HFF-Myc (cell line): ENCODE measurements around the gene CARD10.

Experiments used
- DNase-seq: peaks from one replicate; pipeline ENCODE4 v3.0.0-alpha.2; 2011; ENCODE audit warnings: low read depth; ENCODE audit errors: extremely low read depth
- H3K4me3 ChIP-seq: replicated peaks from 2 replicates; pipeline ENCODE4 v1.5.1; 2011; ENCODE audit warnings: low read depth, mild to moderate bottlenecking, control low read depth, low read length
- TF ChIP-seq, protein P1 (sequence below): IDR thresholded peaks from 2 replicates; pipeline ENCODE4 v1.5.1; 2012; ENCODE audit warnings: mild to moderate bottlenecking, low read depth, low read length, control low read depth; ENCODE audit errors: missing control alignments

CARD10 gene

DNA sequence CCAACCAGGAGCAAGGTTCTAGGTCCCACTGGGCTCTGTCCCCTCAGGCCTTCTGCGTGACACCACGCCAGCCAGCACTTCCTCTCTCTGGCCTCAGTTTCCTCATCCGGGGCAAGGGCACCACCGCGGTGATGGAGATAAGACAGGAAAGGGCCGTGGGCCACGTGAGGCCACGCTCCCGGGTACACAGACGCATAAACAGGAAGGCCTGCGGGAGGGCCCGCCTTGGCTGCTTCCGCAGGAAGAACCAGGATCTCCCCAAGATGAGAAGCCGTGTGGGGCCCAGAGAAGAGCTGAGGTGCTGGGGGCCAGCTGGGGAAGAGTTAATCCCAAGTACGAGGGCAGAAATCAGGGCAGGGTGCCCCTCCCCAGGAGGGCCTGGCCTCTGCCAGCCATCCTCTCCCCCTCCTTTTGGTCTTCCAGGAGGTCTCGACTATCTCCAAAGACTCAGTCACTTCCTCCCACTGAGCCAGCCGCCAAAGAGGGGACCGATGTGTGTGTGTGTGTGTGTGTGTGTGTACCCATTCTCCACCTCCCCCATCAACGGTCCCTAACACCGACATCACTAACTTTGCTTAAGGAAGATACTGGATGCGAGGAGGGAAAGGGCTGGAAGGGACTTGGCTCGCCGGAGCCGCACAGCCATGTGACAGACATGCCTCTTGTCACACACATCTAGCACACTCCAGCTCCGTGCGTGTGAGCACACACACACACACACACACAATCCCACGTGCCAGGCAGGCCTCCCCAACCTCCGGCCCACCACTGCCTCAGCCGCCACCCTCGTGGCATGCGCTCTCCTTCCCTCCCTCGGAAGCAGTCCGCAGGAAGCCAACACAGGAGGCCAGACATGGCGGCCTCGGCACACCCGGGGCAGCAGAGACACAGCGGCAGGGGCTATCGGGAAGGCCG, 34.5 kb downstream of the CARD10 start:
- DNase-seq: no peak
- no peak overlapping the region for H3K4me3 ChIP-seq

DNA sequence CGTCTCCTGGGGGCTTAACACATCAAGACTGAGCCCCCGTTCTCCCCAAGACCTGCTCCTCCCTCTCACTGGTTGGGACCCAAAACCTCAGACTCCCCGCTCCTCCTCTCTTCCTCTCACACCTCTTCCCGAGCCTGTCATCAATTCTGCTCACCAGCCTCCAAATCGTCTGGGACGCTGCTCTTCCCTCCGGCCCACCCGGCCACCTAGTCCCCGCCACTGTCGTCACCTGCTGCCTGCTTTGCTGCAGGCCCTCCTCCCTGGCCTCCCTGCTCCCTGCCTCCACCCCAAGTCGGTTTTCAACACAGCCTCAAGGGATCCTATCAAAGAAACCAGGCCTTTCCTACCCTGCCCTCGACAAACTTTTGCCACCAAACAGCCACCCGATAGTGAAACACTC, 36.2 kb downstream of the CARD10 start:
- TF ChIP-seq, protein P1, sequence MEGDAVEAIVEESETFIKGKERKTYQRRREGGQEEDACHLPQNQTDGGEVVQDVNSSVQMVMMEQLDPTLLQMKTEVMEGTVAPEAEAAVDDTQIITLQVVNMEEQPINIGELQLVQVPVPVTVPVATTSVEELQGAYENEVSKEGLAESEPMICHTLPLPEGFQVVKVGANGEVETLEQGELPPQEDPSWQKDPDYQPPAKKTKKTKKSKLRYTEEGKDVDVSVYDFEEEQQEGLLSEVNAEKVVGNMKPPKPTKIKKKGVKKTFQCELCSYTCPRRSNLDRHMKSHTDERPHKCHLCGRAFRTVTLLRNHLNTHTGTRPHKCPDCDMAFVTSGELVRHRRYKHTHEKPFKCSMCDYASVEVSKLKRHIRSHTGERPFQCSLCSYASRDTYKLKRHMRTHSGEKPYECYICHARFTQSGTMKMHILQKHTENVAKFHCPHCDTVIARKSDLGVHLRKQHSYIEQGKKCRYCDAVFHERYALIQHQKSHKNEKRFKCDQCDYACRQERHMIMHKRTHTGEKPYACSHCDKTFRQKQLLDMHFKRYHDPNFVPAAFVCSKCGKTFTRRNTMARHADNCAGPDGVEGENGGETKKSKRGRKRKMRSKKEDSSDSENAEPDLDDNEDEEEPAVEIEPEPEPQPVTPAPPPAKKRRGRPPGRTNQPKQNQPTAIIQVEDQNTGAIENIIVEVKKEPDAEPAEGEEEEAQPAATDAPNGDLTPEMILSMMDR: no peak
- no peak overlapping the region for H3K4me3 ChIP-seq
- no peak for DNase-seq

More for the DNA sequence above, 34.5 kb downstream of the CARD10 start:
- TF ChIP-seq, protein P1: no peak

DNA sequence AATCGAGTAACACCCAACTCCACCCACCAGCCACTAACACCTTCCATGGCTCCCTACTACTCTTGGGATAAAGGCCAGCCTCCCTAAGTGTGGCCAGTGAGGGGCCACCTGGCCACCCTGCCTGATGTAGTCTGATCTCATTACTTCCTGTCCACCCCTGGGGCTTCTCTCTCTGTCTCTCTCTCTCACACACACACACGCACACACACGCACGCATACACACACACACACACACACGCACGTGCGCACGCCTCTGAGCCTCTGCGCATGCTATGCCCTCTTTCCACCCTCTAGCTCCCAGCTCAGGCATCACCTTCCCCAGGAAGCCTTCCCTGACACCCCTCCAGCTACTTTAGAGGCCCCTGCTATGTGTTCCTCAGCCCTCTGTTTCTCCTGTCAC, 37.0 kb downstream of the CARD10 start:
- no peak overlapping the region for H3K4me3 ChIP-seq
- TF ChIP-seq, protein P1: no peak
- DNase-seq: no peak

DNA sequence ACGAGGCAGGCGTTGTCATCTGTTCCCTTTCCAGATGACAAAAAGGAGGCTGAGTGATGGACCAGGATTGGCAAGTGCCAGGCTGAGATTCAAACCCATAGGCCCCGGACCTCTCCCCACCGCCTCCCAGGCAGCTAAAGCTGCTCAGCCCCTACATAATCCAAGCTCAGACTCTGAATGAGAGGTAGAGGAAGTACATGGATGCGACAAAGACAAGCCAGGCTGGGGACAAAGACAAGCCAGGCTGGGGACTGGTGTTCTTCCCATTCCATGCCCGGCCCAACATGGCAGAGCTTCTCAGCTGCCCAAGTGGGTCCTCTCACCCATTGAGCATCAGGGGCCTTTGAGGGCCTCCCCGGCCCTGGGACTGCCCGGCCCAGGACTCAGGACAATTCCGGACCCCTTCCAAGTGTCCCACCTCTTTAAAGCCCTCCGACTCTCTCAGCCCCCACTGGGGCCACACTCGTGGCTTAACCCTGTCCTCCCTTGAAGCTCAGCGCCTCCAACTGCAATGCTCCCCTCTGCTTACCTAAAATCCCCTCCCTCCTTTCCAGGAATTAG, 37.8 kb downstream of the CARD10 start:
- TF ChIP-seq, protein P1: no peak
- H3K4me3 ChIP-seq: no peak overlapping the region
- DNase-seq: no peak

DNA sequence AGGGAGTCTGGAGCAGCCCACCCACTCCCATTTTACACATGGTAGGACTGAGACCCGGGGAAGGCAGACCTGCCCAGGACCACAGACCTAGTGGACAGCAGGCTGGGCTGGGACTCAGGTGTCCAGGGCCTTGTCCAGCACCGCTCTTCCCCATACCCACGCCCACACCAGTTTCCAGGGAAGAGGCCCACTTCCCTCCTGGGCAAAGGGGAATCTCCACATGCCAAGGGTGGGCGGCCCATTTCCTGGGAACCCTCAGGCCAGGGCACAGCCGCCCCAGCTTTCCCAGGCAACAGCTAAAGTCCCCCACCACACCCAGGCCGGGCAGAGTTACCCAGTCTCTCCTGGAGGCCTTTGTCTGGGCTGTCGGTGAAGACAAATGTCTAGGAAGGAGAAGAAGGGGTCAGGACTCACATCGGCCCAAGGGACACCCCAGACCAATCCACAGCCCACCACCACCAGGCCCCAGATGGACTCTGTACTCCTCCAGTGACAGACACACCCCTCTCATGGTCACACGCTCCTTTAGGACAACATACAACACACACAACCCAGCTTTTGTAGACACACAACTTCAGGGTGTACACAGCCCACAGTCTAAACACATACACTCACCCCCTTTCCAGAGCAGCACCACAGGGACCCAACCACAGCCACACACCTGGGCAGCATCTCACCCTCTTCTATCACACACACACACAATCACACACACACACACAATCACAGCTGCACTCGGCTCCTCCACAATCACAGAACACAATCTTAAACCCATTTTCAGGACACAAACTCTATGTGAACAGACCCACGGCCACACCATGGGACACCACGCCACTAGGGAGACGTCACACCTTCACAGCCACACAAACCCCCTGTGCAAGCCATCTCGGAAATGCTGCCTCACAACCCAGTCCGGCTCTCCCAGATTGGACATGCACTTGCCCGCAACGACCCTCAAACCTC, 38.5 kb downstream of the CARD10 start:
- TF ChIP-seq, protein P1: no peak
- H3K4me3 ChIP-seq: no peak overlapping the region
- no peak for DNase-seq

DNA sequence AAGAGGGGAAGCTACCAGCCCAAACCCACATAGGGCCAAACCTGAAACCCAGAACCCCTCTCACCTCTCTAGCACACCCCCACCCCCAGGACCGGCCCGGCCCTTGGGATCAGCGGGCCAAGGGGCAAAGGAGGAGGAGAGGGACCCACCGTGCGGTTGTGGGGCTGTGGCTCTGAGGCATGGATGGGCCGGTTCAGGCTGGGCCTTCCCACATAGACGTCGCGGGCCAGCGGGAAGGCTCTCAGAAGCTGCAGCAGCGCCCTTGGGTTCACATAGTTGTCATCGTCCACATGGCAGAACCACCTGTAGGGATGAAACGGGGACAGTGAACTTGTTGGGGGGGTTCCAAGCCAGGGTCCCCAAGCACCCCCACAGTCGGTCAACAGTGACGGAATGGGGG, 40.0 kb downstream of the CARD10 start:
- TF ChIP-seq, protein P1: no peak
- DNase-seq: no peak
- H3K4me3 ChIP-seq: no peak overlapping the region
